Muscle layer of duodenum (tissue), 2 donors: Measurements from ENCODE around the gene CD7.
"Not testable (repeated sequence)": the region's sequence is repeated elsewhere in the genome, so short reads cannot be mapped to it uniquely, and the experiment has no call there.

Experiments
- H3K27ac ChIP-seq: one replicate; pipeline ENCODE4 v1.7.0; 2013; ENCODE audit warnings: mild to moderate bottlenecking, low read length
- H3K27me3 ChIP-seq: one replicate; pipeline ENCODE4 v1.7.0; 2013; ENCODE audit warnings: low read depth, mild to moderate bottlenecking, control low read depth, low read length
- H3K36me3 ChIP-seq, 2 donors: one replicate each; pipeline ENCODE4 v1.7.0; 2013; ENCODE audit warnings: low read length in 2 of 2, control low read depth in 1 of 2, mild to moderate bottlenecking in 1 of 2; ENCODE audit not compliant: insufficient read depth in 2 of 2, control insufficient read depth in 1 of 2
- H3K4me1 ChIP-seq, 2 donors: one replicate each; pipeline ENCODE4 v1.7.0; 2013; ENCODE audit warnings: low read length in 2 of 2, mild to moderate bottlenecking in 2 of 2, control low read depth in 1 of 2, moderate library complexity in 1 of 2; ENCODE audit not compliant: insufficient read depth in 2 of 2, control insufficient read depth in 1 of 2
- H3K4me3 ChIP-seq, 2 donors: one replicate each; pipeline ENCODE4 v1.7.0; 2013; ENCODE audit warnings: low read length in 2 of 2, low read depth in 1 of 2, mild to moderate bottlenecking in 1 of 2
- H3K9me3 ChIP-seq, 2 donors: one replicate each; pipeline ENCODE4 v1.7.0; 2013; ENCODE audit warnings: low read length in 2 of 2, control low read depth in 1 of 2, mild to moderate bottlenecking in 1 of 2; ENCODE audit not compliant: control insufficient read depth in 1 of 2
- donor health status: healthy.

The CD7 gene

DNA sequence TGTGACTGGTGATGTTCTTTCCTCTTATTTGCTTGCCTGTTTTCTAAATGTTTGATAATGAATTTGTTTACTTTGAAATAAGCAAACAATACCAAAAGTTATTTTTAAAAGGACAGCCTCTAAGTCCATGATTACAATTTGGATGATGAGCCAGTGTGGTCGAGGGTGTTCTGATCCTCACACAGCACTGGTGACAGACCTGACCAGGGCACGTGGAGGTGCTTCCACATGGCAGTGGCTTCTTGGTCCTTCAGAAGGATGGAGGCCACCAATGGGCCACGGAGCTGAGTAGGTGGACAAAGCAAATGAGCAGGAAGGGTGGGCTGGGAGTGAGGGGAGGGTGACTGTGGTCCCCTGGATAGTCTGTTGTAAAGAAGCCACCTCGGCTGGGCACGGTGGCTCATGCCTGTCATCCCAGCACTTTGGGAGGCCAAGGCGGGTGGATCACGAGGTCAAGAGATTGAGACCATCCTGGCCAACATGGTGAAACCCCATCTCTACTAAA, 37.4 kb upstream of the CD7 start:
- Histone ChIP-seq H3K4me1 (peaks cover 0 to 14% of the 10 kb centered on the region in 2 donors), H3K4me3 (no peak overlapping the region), H3K36me3 (no peaks in the 10 kb centered on the region), H3K27ac (no peak overlapping the region), H3K9me3 (no peaks in the 10 kb centered on the region), H3K27me3 (peaks cover 6% of the 10 kb centered on the region)

DNA sequence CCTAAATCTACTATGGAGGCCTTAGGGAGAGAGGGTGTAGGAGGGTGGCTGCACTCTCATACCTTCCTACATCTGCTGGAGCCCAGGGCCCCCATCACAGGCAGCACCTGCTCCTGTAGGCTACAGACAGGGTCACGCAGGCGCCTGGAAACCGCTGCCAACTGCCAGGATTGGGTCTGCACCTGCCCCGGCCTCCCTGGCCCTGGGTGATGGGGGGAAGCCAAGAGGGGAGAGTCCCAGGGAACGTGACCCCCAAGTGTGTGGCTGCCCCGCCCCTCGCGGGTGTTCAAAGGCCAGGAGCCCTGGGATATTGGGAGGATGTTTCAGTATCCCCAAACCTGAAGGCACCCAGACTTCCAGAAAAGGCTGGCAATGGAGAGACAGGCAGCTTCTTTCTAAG, 36.1 kb upstream of the CD7 start:
- Histone ChIP-seq H3K27me3 (peaks cover 6% of the 10 kb centered on the region), H3K27ac (no peak overlapping the region), H3K36me3 (no peaks in the 10 kb centered on the region), H3K9me3 (no peaks in the 10 kb centered on the region), H3K4me3 (no peak overlapping the region), H3K4me1 (peaks cover 0 to 14% of the 10 kb centered on the region in 2 donors)

DNA sequence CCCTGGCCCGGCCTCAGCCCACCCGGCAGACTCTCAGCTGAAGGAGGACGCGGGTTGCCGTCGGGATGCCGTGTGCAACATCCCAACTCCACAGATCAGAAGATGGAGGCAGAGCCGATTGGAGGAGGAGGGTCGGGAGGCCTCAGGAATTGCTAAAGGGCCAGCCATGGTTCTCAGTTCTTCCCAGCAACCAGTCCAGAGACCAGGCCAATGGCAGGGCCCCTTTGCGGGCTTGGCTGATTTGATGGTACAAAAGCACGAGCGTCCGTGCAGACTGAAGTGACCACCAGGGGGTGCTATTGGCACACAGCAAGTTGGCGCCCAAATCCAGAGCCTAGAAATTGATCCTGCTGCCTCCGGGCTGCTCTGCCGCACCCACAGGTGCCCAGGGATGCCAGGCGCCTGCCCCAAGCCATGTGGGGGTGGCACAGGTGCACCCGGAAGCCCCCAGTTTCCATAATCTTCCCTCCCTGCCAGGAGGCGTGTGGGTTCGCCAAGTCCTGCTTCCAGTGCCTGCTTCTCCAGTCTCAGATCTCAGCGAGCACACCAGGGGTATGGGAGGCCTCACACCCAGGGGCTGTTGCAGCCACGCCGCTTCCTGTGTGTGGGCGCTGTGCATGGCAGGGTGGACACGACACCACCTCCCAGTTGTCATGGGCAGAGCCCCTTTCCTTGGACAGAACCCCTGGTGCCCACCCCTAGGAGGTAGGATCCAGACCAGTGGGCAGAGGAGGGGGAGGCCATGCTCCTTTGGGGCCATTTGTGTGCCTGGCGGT, 34.5 kb upstream of the CD7 start:
- Histone ChIP-seq H3K36me3 (no peaks in the 10 kb centered on the region), H3K9me3 (no peaks in the 10 kb centered on the region), H3K4me1 (peaks cover 0 to 14% of the 10 kb centered on the region in 2 donors), H3K4me3 (no peak overlapping the region), H3K27me3 (peaks cover 3% of the 10 kb centered on the region), H3K27ac (no peak overlapping the region)

- no peak overlapping the region for H3K4me3 ChIP-seq
- no peaks in the 10 kb centered on the region for H3K36me3 ChIP-seq
- H3K27ac ChIP-seq, result no peak overlapping the region
- H3K9me3 ChIP-seq, result no peaks in the 10 kb centered on the region
- no peaks in the 10 kb centered on the region for H3K27me3 ChIP-seq
- peaks cover 0 to 13% of the 10 kb centered on the region in 2 donors for H3K4me1 ChIP-seq
Measured at GRCh38 chr17:82351254-82351712, 33.9 kb upstream of the CD7 start.

GRCh38 chr17:82350182-82351030, 33.0 kb upstream of the CD7 start:
- H3K27ac ChIP-seq, result no peak overlapping the region
- no peaks in the 10 kb centered on the region for H3K27me3 ChIP-seq

DNA sequence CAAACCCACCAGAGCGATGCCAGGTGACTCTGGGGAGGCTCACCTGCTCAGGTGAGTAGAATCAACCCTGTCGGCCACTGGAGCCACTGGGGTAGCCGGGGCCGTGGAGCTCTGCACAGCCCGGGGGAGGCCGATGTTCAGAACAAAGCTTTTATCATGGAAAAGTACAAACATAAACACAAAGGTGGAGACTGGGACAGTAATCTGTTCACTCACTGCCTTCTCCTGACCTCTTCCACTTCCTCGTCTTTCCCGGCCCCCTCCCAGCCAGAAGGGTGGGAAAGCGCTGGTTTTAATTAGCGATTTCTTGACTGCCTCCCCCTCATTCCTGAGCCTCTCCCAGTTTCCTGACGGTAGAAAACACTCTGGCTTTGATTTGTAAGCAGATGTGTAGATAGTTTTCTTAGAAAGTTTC, 31.9 kb upstream of the CD7 start:
- H3K27ac ChIP-seq, result no peak overlapping the region
- H3K9me3 ChIP-seq, result no peaks in the 10 kb centered on the region
- no peaks in the 10 kb centered on the region for H3K27me3 ChIP-seq
- H3K4me1 ChIP-seq, result peaks cover 0 to 6% of the 10 kb centered on the region in 2 donors
- no peaks in the 10 kb centered on the region for H3K36me3 ChIP-seq
- H3K4me3 ChIP-seq, result no peak overlapping the region

More at GRCh38 chr17:82350182-82351030, 33.0 kb upstream of the CD7 start:
- Histone ChIP-seq H3K36me3 (no peaks in the 10 kb centered on the region), H3K4me1 (peaks cover 0 to 6% of the 10 kb centered on the region in 2 donors), H3K4me3 (no peak overlapping the region), H3K9me3 (no peaks in the 10 kb centered on the region)

- Histone ChIP-seq H3K27ac (no peak overlapping the region), H3K4me3 (no peak overlapping the region), H3K27me3 (no peaks in the 10 kb centered on the region), H3K36me3 (no peaks in the 10 kb centered on the region), H3K9me3 (no peaks in the 10 kb centered on the region), H3K4me1 (peaks cover 0 to 6% of the 10 kb centered on the region in 2 donors)
Measured at GRCh38 chr17:82348866-82349265, 31.5 kb upstream of the CD7 start.

- H3K27me3 ChIP-seq, result no peaks in the 10 kb centered on the region
- H3K4me1 ChIP-seq, result peaks cover 0 to 6% of the 10 kb centered on the region in 2 donors
- no peaks in the 10 kb centered on the region for H3K9me3 ChIP-seq
- no peak overlapping the region for H3K27ac ChIP-seq
- no peaks in the 10 kb centered on the region for H3K36me3 ChIP-seq
- no peak overlapping the region for H3K4me3 ChIP-seq
Measured at GRCh38 chr17:82348434-82348833, 31.0 kb upstream of the CD7 start.

GRCh38 chr17:82347994-82348393, 30.6 kb upstream of the CD7 start:
- not testable (repeated sequence) for H3K36me3 ChIP-seq, H3K9me3 ChIP-seq, H3K4me1 ChIP-seq

DNA sequence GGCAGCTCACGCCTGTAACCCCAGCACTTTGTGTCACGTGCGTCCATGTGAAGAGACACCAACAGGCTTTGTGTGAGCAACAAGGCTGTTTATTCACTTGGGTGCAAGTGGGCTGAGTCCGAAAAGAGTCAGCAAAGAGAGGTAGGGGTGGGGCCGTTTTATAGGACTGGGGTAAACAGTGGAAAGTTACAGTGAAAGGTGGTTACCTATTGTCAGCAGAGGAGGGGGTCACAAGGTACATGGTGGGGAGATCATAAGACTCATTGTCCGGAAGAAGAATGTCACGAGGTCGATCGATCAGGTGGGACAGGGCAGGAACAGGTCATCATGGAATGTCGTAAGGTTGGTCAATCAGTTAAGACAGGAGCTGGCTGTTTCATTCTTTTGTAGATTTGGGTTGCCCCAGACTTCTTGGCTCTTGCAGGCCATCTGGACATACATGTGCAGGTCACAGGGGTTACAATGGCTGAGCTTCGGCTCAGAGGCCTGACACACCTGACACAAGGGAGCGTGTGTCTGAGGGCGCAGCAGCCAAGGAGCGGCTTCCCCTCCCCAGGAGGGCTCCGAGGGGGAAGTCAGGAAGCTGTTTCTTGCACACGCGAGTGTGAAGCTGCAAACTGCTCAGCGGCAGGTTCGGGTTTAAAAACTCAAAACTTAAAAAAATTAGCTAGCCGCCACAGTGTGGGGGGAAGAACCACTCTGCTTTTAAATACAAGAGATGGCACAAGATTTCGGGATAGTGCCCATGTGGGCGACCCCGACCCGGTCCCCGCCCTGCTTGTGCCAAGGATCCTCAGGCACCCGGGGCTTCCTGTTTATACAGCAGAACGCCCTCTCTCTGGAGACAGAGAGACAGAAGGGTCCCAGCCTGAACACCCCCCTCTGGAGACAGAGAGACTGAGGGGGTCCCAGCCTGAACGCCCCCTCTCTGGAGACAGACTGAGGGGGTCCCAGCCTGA, 29.2 kb upstream of the CD7 start:
- peaks cover 0 to 2% of the 10 kb centered on the region in 2 donors for H3K4me1 ChIP-seq
- H3K27me3 ChIP-seq, result no peaks in the 10 kb centered on the region
- no peaks in the 10 kb centered on the region for H3K9me3 ChIP-seq
- no peak overlapping the region for H3K27ac ChIP-seq
- no peaks in the 10 kb centered on the region for H3K36me3 ChIP-seq
- H3K4me3 ChIP-seq, result no peak overlapping the region

More at GRCh38 chr17:82347994-82348393, 30.6 kb upstream of the CD7 start:
- not testable (repeated sequence) for H3K27ac ChIP-seq, H3K27me3 ChIP-seq, H3K4me3 ChIP-seq
